ENCODE measurements around the gene CHST4. TPM values are rescaled to one million over a fixed set of nuclear protein-coding genes. Genes with fewer than 3 reads are reported as not detected.

The CHST4 gene
- polyA plus RNA-seq, 1 donor from 2014 or later = not detected

- Histone ChIP-seq H3K9me2 (ENCODE audit: insufficient read depth, low read length) (no peaks in the 10 kb centered on the region), H3K4me3 (ENCODE audit: low read length) (no peak overlapping the region), H3K9ac (ENCODE audit: low read length) (no peak overlapping the region), H3K27me3 (ENCODE audit: insufficient read depth, low read depth, low read length) (no peaks in the 10 kb centered on the region), H3K36me3 (ENCODE audit: insufficient read depth, low read length) (no peaks in the 10 kb centered on the region), H3F3A (ENCODE audit: insufficient read depth, low read length, poor library complexity, severe bottlenecking) (no peaks in the 10 kb centered on the region), H3K9me3 (ENCODE audit: low read length) (no peaks in the 10 kb centered on the region), H2AFZ (ENCODE audit: low read depth, low read length) (no peak overlapping the region), H3K4me2 (ENCODE audit: low read length) (no peak overlapping the region), H3K79me2 (replicated peaks; ENCODE audit: insufficient read depth, low read length) (no peaks in the 10 kb centered on the region), H4K20me1 (ENCODE audit: insufficient read depth) (no peaks in the 10 kb centered on the region), H3K27ac (ENCODE audit: low read length) (no peak overlapping the region)
- TF ChIP-seq EZH2 (IDR thresholded peaks at IDR 0.05; ENCODE audit: borderline replicate concordance, insufficient read depth, low read length, poor library complexity, severe bottlenecking) = no peak
- no peak for TF ChIP-seq MXI1 (conservative IDR thresholded peaks at IDR 0.05; ENCODE audit: poor library complexity, severe bottlenecking)
- no peak for TF ChIP-seq REST (IDR thresholded peaks at IDR 0.05; ENCODE audit: borderline replicate concordance)
- TF ChIP-seq TAF1 (IDR thresholded peaks at IDR 0.05; ENCODE audit: low read depth) = no peak
- peak; percentile 88 for TF ChIP-seq SMC3 (conservative IDR thresholded peaks at IDR 0.05; ENCODE audit: poor library complexity)
- peak; percentile 91 for TF ChIP-seq RAD21 (conservative IDR thresholded peaks at IDR 0.05)
- peak; percentile 91 for TF ChIP-seq CTCF (IDR thresholded peaks at IDR 0.05; ENCODE audit: poor library complexity, severe bottlenecking)
- no peak for TF ChIP-seq POLR2AphosphoS5 (IDR thresholded peaks at IDR 0.05)
Measured at GRCh38 chr16:71499775-71500364, 26.4 kb upstream of the CHST4 start.

- no peaks in the 10 kb centered on the region for H3K9me2 ChIP-seq (ENCODE audit: insufficient read depth, low read length)
- no peak overlapping the region for H3K4me3 ChIP-seq (ENCODE audit: low read length)
- no peaks in the 10 kb centered on the region for H3K9me3 ChIP-seq (ENCODE audit: low read length)
- H3K27me3 ChIP-seq (ENCODE audit: insufficient read depth, low read depth, low read length) = no peaks in the 10 kb centered on the region
- no peaks in the 10 kb centered on the region for H4K20me1 ChIP-seq (ENCODE audit: insufficient read depth)
- H2AFZ ChIP-seq (ENCODE audit: low read depth, low read length) = no peak overlapping the region
- H3K4me2 ChIP-seq (ENCODE audit: low read length) = no peak overlapping the region
- H3K36me3 ChIP-seq (ENCODE audit: insufficient read depth, low read length) = no peaks in the 10 kb centered on the region
- no peak overlapping the region for H3K27ac ChIP-seq (ENCODE audit: low read length)
- no peaks in the 10 kb centered on the region for H3K79me2 ChIP-seq (replicated peaks; ENCODE audit: insufficient read depth, low read length)
- TF ChIP-seq RAD21 (conservative IDR thresholded peaks at IDR 0.05) (no peak), TAF1 (IDR thresholded peaks at IDR 0.05; ENCODE audit: low read depth) (no peak)
- no peaks in the 10 kb centered on the region for H3F3A ChIP-seq (ENCODE audit: insufficient read depth, low read length, poor library complexity, severe bottlenecking)
- H3K9ac ChIP-seq (ENCODE audit: low read length) = no peak overlapping the region
Measured at GRCh38 chr16:71500964-71501363, 25.3 kb upstream of the CHST4 start.

- Histone ChIP-seq H4K20me1 (ENCODE audit: insufficient read depth) (no peaks in the 10 kb centered on the region), H3K27ac (ENCODE audit: low read length) (no peak overlapping the region), H3K36me3 (ENCODE audit: insufficient read depth, low read length) (no peaks in the 10 kb centered on the region), H3F3A (ENCODE audit: insufficient read depth, low read length, poor library complexity, severe bottlenecking) (no peaks in the 10 kb centered on the region), H3K9me3 (ENCODE audit: low read length) (no peaks in the 10 kb centered on the region), H3K27me3 (ENCODE audit: insufficient read depth, low read depth, low read length) (no peaks in the 10 kb centered on the region), H3K79me2 (replicated peaks; ENCODE audit: insufficient read depth, low read length) (no peaks in the 10 kb centered on the region), H3K4me2 (ENCODE audit: low read length) (no peak overlapping the region), H3K9me2 (ENCODE audit: insufficient read depth, low read length) (no peaks in the 10 kb centered on the region), H3K9ac (ENCODE audit: low read length) (no peak overlapping the region), H2AFZ (ENCODE audit: low read depth, low read length) (no peak overlapping the region), H3K4me3 (ENCODE audit: low read length) (no peak overlapping the region)
- TF ChIP-seq SMC3 (conservative IDR thresholded peaks at IDR 0.05; ENCODE audit: poor library complexity) (no peak), RAD21 (conservative IDR thresholded peaks at IDR 0.05) (no peak), EP300 (conservative IDR thresholded peaks at IDR 0.05; ENCODE audit: poor library complexity, severe bottlenecking) (no peak), MXI1 (conservative IDR thresholded peaks at IDR 0.05; ENCODE audit: poor library complexity, severe bottlenecking) (no peak), REST (IDR thresholded peaks at IDR 0.05; ENCODE audit: borderline replicate concordance) (no peak), CTCF (IDR thresholded peaks at IDR 0.05; ENCODE audit: poor library complexity, severe bottlenecking) (no peak), TAF1 (IDR thresholded peaks at IDR 0.05; ENCODE audit: low read depth) (no peak), POLR2AphosphoS5 (IDR thresholded peaks at IDR 0.05) (no peak), EZH2 (IDR thresholded peaks at IDR 0.05; ENCODE audit: borderline replicate concordance, insufficient read depth, low read length, poor library complexity, severe bottlenecking) (no peak)
Measured at GRCh38 chr16:71501547-71501946, 24.7 kb upstream of the CHST4 start.

All from neural cell (in vitro differentiated cells).